ENCODE results near the gene MYH7. TPM values are rescaled to one million over a fixed set of nuclear protein-coding genes. Genes with fewer than 3 reads are reported as not detected.

The MYH7 gene
- total RNA-seq, 6 donors from 2014 or later: not detected

- WGBS, 2 donors: 59% methylated on average over 12 to 13 of the region's 13 CpGs
- TF ChIP-seq POLR2AphosphoS5 (IDR thresholded peaks at IDR 0.05): no peak
- TF ChIP-seq EP300 (IDR thresholded peaks at IDR 0.05): no peak
- TF ChIP-seq CTCF (IDR thresholded peaks at IDR 0.05): no peak
- TF ChIP-seq POLR2A (IDR thresholded peaks at IDR 0.05): no peak
- Histone ChIP-seq H3K4me1 (peaks cover 0 to 5% (median 0%) of the 10 kb centered on the region in 4 donors), H3K9me3 (no peaks in the 10 kb centered on the region), H3K27ac (no peak within 1 kb of the TSS), H3K27me3 (no peaks in the 10 kb centered on the region), H3K36me3 (no peaks in the 10 kb centered on the region), H3K4me3 (no peak within 1 kb of the TSS)
- no peak for DNase-seq
- ATAC-seq (ENCODE audit: low FRiP score in 2 of 2): peak in 1 of 2 donors; percentile 29
Measured at GRCh38 chr14:23376482-23377197, 58.8 kb downstream of the MYH7 start, which contains the start of gene CMTM5. TSS of gene CMTM5 (plus strand) at chr14:23377046. CDS start at chr14:23377252, 206 bp downstream.

GRCh38 chr14:23375527-23376251 lies 59.8 kb downstream of the MYH7 start:
- no peak for TF ChIP-seq EP300 (IDR thresholded peaks at IDR 0.05)
- no peak for TF ChIP-seq POLR2A (IDR thresholded peaks at IDR 0.05)
- TF ChIP-seq POLR2AphosphoS5 (IDR thresholded peaks at IDR 0.05): no peak
- TF ChIP-seq CTCF (IDR thresholded peaks at IDR 0.05): no peak
- Histone ChIP-seq H3K4me1 (peaks cover 0 to 5% (median 0%) of the 10 kb centered on the region in 4 donors), H3K4me3 (no peak overlapping the region), H3K9me3 (no peaks in the 10 kb centered on the region), H3K36me3 (no peaks in the 10 kb centered on the region), H3K27ac (no peak overlapping the region), H3K27me3 (no peaks in the 10 kb centered on the region)
- DNase-seq (peak in 1 of 2 donors; percentile 72), ATAC-seq (ENCODE audit: low FRiP score in 2 of 2) (no peak)
- WGBS, 2 donors: 87% methylated on average over 15 to 18 of the region's 21 CpGs

- Histone ChIP-seq H3K27ac (no peak overlapping the region), H3K9me3 (no peaks in the 10 kb centered on the region), H3K27me3 (no peaks in the 10 kb centered on the region), H3K36me3 (no peaks in the 10 kb centered on the region), H3K4me1 (no peaks in the 10 kb centered on the region), H3K4me3 (no peak overlapping the region)
- WGBS, 2 donors: 50 to 86% methylated on average over 1 to 3 of the region's 3 CpGs
- DNase-seq (no peak), ATAC-seq (ENCODE audit: low FRiP score in 2 of 2) (no peak)
- TF ChIP-seq EP300 (IDR thresholded peaks at IDR 0.05) (no peak), POLR2A (IDR thresholded peaks at IDR 0.05) (no peak), CTCF (IDR thresholded peaks at IDR 0.05) (no peak), POLR2AphosphoS5 (IDR thresholded peaks at IDR 0.05) (no peak)
Measured at GRCh38 chr14:23373041-23373440, 62.4 kb downstream of the MYH7 start.

GRCh38 chr14:23372509-23372908 lies 63.0 kb downstream of the MYH7 start, which contains the start of gene IL25:
TSS of gene IL25 (plus strand) at chr14:23372809.
- Histone ChIP-seq H3K9me3 (no peaks in the 10 kb centered on the region), H3K4me1 (no peaks in the 10 kb centered on the region), H3K27me3 (no peaks in the 10 kb centered on the region), H3K4me3 (no peak within 1 kb of the TSS), H3K27ac (no peak within 1 kb of the TSS), H3K36me3 (no peaks in the 10 kb centered on the region)
- ATAC-seq (ENCODE audit: low FRiP score in 2 of 2): no peak
- TF ChIP-seq POLR2AphosphoS5 (IDR thresholded peaks at IDR 0.05) (no peak), POLR2A (IDR thresholded peaks at IDR 0.05) (no peak), EP300 (IDR thresholded peaks at IDR 0.05) (no peak), CTCF (IDR thresholded peaks at IDR 0.05) (no peak)
- no peak for DNase-seq
- WGBS, 2 donors: 66 to 79% methylated on average over 2 of the region's 2 CpGs
